Naive thymus-derived CD4-positive, alpha-beta T cell (primary cell): ENCODE data around the gene GRIPAP1. TPM values are rescaled to one million over a fixed set of nuclear protein-coding genes. Genes with fewer than 3 reads are reported as not detected.

Experiments
- ATAC-seq: fragments of 150-1000 bp; cut with Tn5 transposase; 2 replicates; pipeline ENCODE4 v1.10.0; 2021; ENCODE audit warnings: mild to moderate bottlenecking, moderate library complexity
- CTCF ChIA-PET: fragments of 350-600 bp; sonication (Branson Sonifier 250); formaldehyde crosslinking; loops from one replicate; lab custom pipeline; 2021; ENCODE audit warnings: antibody characterized with exemption; lab: Charles Lee
- POLR2A ChIA-PET: fragments of 350-600 bp; sonication (Branson Sonifier 250); formaldehyde crosslinking; loops from one replicate; lab custom pipeline; 2021; ENCODE audit warnings: antibody characterized with exemption, inconsistent platforms; lab: Charles Lee
- DNase-seq, 9 donors: peaks; one replicate each; pipeline versions ENCODE4 v3.0.0 to v3.0.0-alpha.2; 2020 to 2022; ENCODE audit warnings: mixed read lengths in 1 of 9
- H3K27ac ChIP-seq: one replicate; pipeline ENCODE4 v1.7.0; 2013; ENCODE audit warnings: mild to moderate bottlenecking, low read depth, low read length, moderate library complexity
- H3K27me3 ChIP-seq, 2 donors: one replicate each; pipeline ENCODE4 v1.7.0; 2013; ENCODE audit warnings: low read length in 2 of 2, mild to moderate bottlenecking in 2 of 2, moderate library complexity in 2 of 2; ENCODE audit not compliant: control insufficient read depth in 2 of 2, insufficient read depth in 2 of 2
- H3K36me3 ChIP-seq, 3 experiments: 1 replicate in 2 of 3; 2 replicates in 1 of 3; pipeline ENCODE4 v1.7.0; 2013; ENCODE audit warnings: low read length in 3 of 3, mild to moderate bottlenecking in 3 of 3, moderate library complexity in 1 of 3; ENCODE audit not compliant: insufficient read depth in 3 of 3, control insufficient read depth in 2 of 3
- H3K4me1 ChIP-seq, 2 donors: one replicate each; pipeline ENCODE4 v1.7.0; 2013; ENCODE audit warnings: low read length in 2 of 2, mild to moderate bottlenecking in 2 of 2, moderate library complexity in 1 of 2; ENCODE audit not compliant: control insufficient read depth in 2 of 2, insufficient read depth in 2 of 2
- H3K4me3 ChIP-seq: 2 replicates; pipeline ENCODE4 v1.7.0; 2013; ENCODE audit warnings: mild to moderate bottlenecking, low read length
- H3K9me3 ChIP-seq, 3 experiments: 1 replicate in 2 of 3; 2 replicates in 1 of 3; pipeline ENCODE4 v1.7.0; 2013; ENCODE audit warnings: low read length in 3 of 3; ENCODE audit not compliant: control insufficient read depth in 2 of 3
- H3K27ac Mint-ChIP-seq, 9 donors: one replicate each; pipeline ENCODE4 v1.8.0; 2020 to 2022; ENCODE audit warnings: mixed read lengths in 9 of 9, mild to moderate bottlenecking in 8 of 9, moderate library complexity in 5 of 9, inconsistent platforms in 2 of 9
- H3K27me3 Mint-ChIP-seq, 5 donors: one replicate each; pipeline ENCODE4 v1.8.0; 2021 to 2022; ENCODE audit warnings: mixed read lengths in 5 of 5, mild to moderate bottlenecking in 1 of 5
- H3K36me3 Mint-ChIP-seq, 5 donors: one replicate each; pipeline ENCODE4 v1.8.0; 2020 to 2022; ENCODE audit warnings: mixed read lengths in 5 of 5, mild to moderate bottlenecking in 3 of 5, inconsistent platforms in 1 of 5
- H3K4me1 Mint-ChIP-seq, 7 donors: one replicate each; pipeline ENCODE4 v1.8.0; 2020 to 2022; ENCODE audit warnings: mixed read lengths in 7 of 7, mild to moderate bottlenecking in 3 of 7, inconsistent platforms in 1 of 7
- H3K4me3 Mint-ChIP-seq, 10 donors: one replicate each; pipeline ENCODE4 v1.8.0; 2020 to 2022; ENCODE audit warnings: mild to moderate bottlenecking in 10 of 10, mixed read lengths in 10 of 10, moderate library complexity in 6 of 10, inconsistent platforms in 2 of 10
- H3K9me3 Mint-ChIP-seq, 11 donors: one replicate each; pipeline ENCODE4 v1.8.0; 2020 to 2022; ENCODE audit warnings: mixed read lengths in 11 of 11, mild to moderate bottlenecking in 4 of 11, inconsistent platforms in 1 of 11, moderate library complexity in 1 of 11
- intact Hi-C, 2 donors: fragments of 100-400 bp; cut with micrococcal nuclease; formaldehyde crosslinking; loops; one replicate each; pipeline ENCODE4 v1.15.1; 2023
- polyA plus RNA-seq, 2 donors: library from polyadenylated mRNA; unstranded; fragments of 300-500 nt; fragmentation: Illumina TruSeq; gene quantifications; one replicate each; pipeline ENCODE4 v1.2.3, GENCODE V29; 2021
- total RNA-seq, 6 experiments: library from RNA in 5 of 6; stranded (reverse) in 5 of 6; gene quantifications; 1 replicate in 5 of 6; 2 replicates in 1 of 6; pipeline ENCODE4 v1.2.3 and lab custom pipeline; 2021 to 2026

The GRIPAP1 gene
- total and polyA plus RNA-seq, 7 experiments from 2014 or later, result 13.6 to 108 (median 103) TPM

- H3K9me3 Mint-ChIP-seq, result peaks cover 0 to 4% (median 0%) of the 10 kb centered on the region in 11 donors
- H3K4me3 Mint-ChIP-seq, result peak overlapping the region; percentile 78 to 96 (median 88)
- H3K4me1 Mint-ChIP-seq, result peaks cover 42 to 98% (median 88%) of the 10 kb centered on the region in 7 donors
- H3K27ac Mint-ChIP-seq, result peak overlapping the region; percentile 96 to 99 (median 99)
- peaks cover 0 to 51% (median 16%) of the 10 kb centered on the region in 5 donors for H3K36me3 Mint-ChIP-seq
- peaks cover 0 to 7% (median 0%) of the 10 kb centered on the region in 3 experiments for H3K36me3 ChIP-seq
- DNase-seq, result peak in 8 of 9 donors; percentile 59 to 87 (median 76)
- intact Hi-C loops, result loop anchor here (5.0 kb wide), 3 partner anchors 137 to 342 kb away; partner anchors contain the start of genes HDAC6 (in 1 of the 2) and WDR13 (in 1 of the 2)
- no peaks in the 10 kb centered on the region for H3K9me3 ChIP-seq
- peak overlapping the region; percentile 55 for H3K4me3 ChIP-seq
- peak; percentile 67 for ATAC-seq
- CTCF ChIA-PET, result interaction anchor here (0.7 to 2.0 kb wide), 4 partner anchors 20 to 291 kb away, joined by 3 to 6 read pairs (median 4); partner anchors contain the start of gene PIM2
- H3K27me3 ChIP-seq, result no peaks in the 10 kb centered on the region
- POLR2A ChIA-PET, result interaction anchor here (0.6 to 12.3 kb wide), 11 partner anchors 11 to 1571 kb away, joined by 3 to 432 read pairs (median 11); partner anchors contain the start of genes HDAC6, OTUD5, PIM2 and PQBP1
- peaks cover 0 to 3% (median 0%) of the 10 kb centered on the region in 5 donors for H3K27me3 Mint-ChIP-seq
- H3K27ac ChIP-seq, result peak overlapping the region; percentile 97
- H3K4me1 ChIP-seq, result peaks cover 78% of the 10 kb centered on the region in 2 donors
Observed at GRCh38 chrX:48938721-48939425, 63.2 kb downstream of the GRIPAP1 start.

DNA sequence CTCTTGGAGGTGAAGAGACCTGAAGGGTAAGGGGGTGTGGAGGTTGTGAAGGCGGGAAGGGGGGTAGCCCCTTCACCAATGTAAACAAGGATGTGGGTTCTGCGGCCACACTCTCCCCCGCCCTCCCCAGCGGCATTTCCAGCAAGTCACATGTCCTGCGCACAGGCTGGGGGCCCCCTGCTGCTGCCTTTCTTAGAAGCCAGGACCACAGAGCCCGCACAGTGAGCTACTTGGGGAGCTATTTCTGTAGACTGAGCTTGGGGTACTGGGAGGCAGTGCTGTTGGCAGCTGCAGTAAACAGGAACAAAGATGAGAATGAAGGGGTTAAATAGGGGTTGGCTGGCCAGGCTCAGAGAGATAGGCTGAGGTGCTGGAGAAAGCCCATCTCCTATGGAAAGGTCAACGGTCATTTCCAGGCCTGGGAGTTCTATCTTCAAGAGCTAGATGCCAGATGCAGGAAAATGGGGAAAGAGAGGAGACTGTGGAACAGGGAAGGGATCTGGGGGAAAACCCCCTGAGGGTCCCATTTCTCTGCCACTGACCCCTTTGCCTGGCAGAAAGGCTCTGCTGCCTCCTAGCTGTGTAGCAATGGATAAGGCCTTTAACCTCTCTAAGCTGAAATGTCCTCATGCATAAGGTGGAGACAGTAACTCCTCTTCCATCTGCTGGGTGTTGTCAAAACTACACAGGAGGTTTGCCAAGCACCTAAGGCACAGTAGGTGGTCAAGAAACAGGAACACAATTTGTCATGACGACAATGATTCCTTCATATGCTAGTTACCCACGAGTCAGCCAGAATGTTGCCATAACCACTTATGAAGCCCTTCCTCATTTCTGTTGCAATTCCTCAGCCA is 64.8 kb downstream of the GRIPAP1 start:
- intact Hi-C loops, result loop anchor here (1.0 to 5.0 kb wide), 11 partner anchors 8 to 340 kb away; partner anchors contain the start of genes PIM2 (in 2 of the 2), PQBP1 (in 2 of the 2), TIMM17B (in 2 of the 2) and HDAC6 (in 1 of the 2)
- peak overlapping the region; percentile 96 to 99 (median 99) for H3K27ac Mint-ChIP-seq
- H3K27me3 Mint-ChIP-seq, result peaks cover 0 to 3% (median 0%) of the 10 kb centered on the region in 5 donors
- peak overlapping the region; percentile 78 to 96 (median 88) for H3K4me3 Mint-ChIP-seq
- H3K36me3 Mint-ChIP-seq, result peaks cover 0 to 52% (median 25%) of the 10 kb centered on the region in 5 donors
- Histone ChIP-seq H3K36me3 (peaks cover 0 to 8% (median 5%) of the 10 kb centered on the region in 3 experiments), H3K4me1 (peaks cover 69 to 80% of the 10 kb centered on the region in 2 donors), H3K9me3 (no peaks in the 10 kb centered on the region), H3K27ac (peak overlapping the region; percentile 97), H3K4me3 (peak overlapping the region; percentile 70), H3K27me3 (no peaks in the 10 kb centered on the region)
- H3K4me1 Mint-ChIP-seq, result peaks cover 36 to 91% (median 80%) of the 10 kb centered on the region in 7 donors
- CTCF ChIA-PET, result interaction anchor here (0.6 to 3.0 kb wide), 13 partner anchors 9 to 289 kb away, joined by 3 to 14 read pairs (median 7); partner anchors contain the start of genes PQBP1, SLC35A2 and TIMM17B
- ATAC-seq, result peak; percentile 75
- POLR2A ChIA-PET, result interaction anchor here (0.7 to 12.3 kb wide), 13 partner anchors 9 to 306 kb away, joined by 3 to 432 read pairs (median 8); partner anchors contain the start of genes HDAC6, OTUD5, PIM2 and PQBP1
- peaks cover 0 to 4% (median 0%) of the 10 kb centered on the region in 11 donors for H3K9me3 Mint-ChIP-seq
- DNase-seq, result peak; percentile 59 to 96 (median 92)

GRCh38 chrX:48936429-48937053 is 65.5 kb downstream of the GRIPAP1 start:
- no peaks in the 10 kb centered on the region for H3K9me3 ChIP-seq
- peaks cover 0 to 8% (median 5%) of the 10 kb centered on the region in 3 experiments for H3K36me3 ChIP-seq
- intact Hi-C loops, result loop anchor here (1.0 to 5.0 kb wide), 11 partner anchors 9 to 339 kb away; partner anchors contain the start of genes PIM2 (in 2 of the 2), PQBP1 (in 2 of the 2), TIMM17B (in 2 of the 2) and HDAC6 (in 1 of the 2)
- peak overlapping the region; percentile 97 for H3K27ac ChIP-seq
- peak overlapping the region; percentile 70 for H3K4me3 ChIP-seq
- Mint-ChIP-seq H3K4me3 (peak overlapping the region; percentile 78 to 96 (median 88)), H3K27ac (peak overlapping the region; percentile 96 to 99 (median 99)), H3K4me1 (peaks cover 30 to 84% (median 72%) of the 10 kb centered on the region in 7 donors), H3K36me3 (peaks cover 0 to 46% (median 25%) of the 10 kb centered on the region in 5 donors), H3K9me3 (peaks cover 0 to 4% (median 0%) of the 10 kb centered on the region in 11 donors), H3K27me3 (peaks cover 0 to 3% (median 0%) of the 10 kb centered on the region in 5 donors)
- ChIA-PET CTCF (interaction anchor here (0.6 to 3.0 kb wide), 11 partner anchors 9 to 288 kb away, joined by 3 to 14 read pairs (median 7); partner anchors contain the start of gene SLC35A2), POLR2A (interaction anchor here (1.0 to 12.3 kb wide), 11 partner anchors 8 to 218 kb away, joined by 4 to 432 read pairs (median 11); partner anchors contain the start of genes HDAC6, OTUD5, PIM2 and PQBP1)
- no peak for DNase-seq
- ATAC-seq, result no peak
- H3K4me1 ChIP-seq, result peaks cover 63 to 73% of the 10 kb centered on the region in 2 donors
- H3K27me3 ChIP-seq, result no peaks in the 10 kb centered on the region

DNA sequence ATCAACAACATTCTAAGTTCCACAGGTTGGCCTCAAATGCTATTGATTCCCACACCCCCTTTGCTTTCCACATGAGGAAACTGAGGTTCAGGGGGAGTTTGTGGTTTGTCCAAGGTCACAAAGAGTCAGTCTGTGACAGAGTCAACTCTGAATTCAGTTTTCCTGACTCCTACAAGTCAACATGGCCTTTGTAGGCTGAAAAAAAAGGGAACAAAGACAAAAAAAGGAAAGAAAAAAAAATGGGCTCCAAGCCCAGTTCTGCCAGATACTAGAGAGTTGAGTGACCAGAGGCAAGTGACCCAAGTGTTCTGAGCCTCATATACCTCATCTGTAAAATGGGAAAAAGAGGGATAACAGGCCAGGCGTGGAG is 66.8 kb downstream of the GRIPAP1 start:
- ATAC-seq, result no peak
- Mint-ChIP-seq H3K4me3 (peak overlapping the region in 9 of 10 donors; percentile 6 to 96 (median 59)), H3K36me3 (peaks cover 0 to 44% (median 28%) of the 10 kb centered on the region in 5 donors), H3K27me3 (peaks cover 0 to 3% (median 0%) of the 10 kb centered on the region in 5 donors), H3K27ac (peak overlapping the region; percentile 80 to 99 (median 98)), H3K4me1 (peaks cover 28 to 77% (median 65%) of the 10 kb centered on the region in 7 donors), H3K9me3 (peaks cover 0 to 4% (median 0%) of the 10 kb centered on the region in 11 donors)
- H3K27me3 ChIP-seq, result no peaks in the 10 kb centered on the region
- peaks cover 53 to 62% of the 10 kb centered on the region in 2 donors for H3K4me1 ChIP-seq
- CTCF ChIA-PET, result no interaction called here
- H3K4me3 ChIP-seq, result no peak overlapping the region
- H3K9me3 ChIP-seq, result no peaks in the 10 kb centered on the region
- H3K36me3 ChIP-seq, result peaks cover 0 to 12% (median 8%) of the 10 kb centered on the region in 3 experiments
- no peak for DNase-seq
- POLR2A ChIA-PET, result interaction anchor here (1.0 to 3.7 kb wide), 3 partner anchors 13 to 16 kb away, joined by 4 to 18 read pairs (median 11); no protein-coding TSS in a partner anchor
- intact Hi-C loops, result loop anchor here (5.0 kb wide), 3 partner anchors 133 to 338 kb away; partner anchors contain the start of genes HDAC6 (in 1 of the 2) and WDR13 (in 1 of the 2)
- peak overlapping the region; percentile 78 for H3K27ac ChIP-seq

DNA sequence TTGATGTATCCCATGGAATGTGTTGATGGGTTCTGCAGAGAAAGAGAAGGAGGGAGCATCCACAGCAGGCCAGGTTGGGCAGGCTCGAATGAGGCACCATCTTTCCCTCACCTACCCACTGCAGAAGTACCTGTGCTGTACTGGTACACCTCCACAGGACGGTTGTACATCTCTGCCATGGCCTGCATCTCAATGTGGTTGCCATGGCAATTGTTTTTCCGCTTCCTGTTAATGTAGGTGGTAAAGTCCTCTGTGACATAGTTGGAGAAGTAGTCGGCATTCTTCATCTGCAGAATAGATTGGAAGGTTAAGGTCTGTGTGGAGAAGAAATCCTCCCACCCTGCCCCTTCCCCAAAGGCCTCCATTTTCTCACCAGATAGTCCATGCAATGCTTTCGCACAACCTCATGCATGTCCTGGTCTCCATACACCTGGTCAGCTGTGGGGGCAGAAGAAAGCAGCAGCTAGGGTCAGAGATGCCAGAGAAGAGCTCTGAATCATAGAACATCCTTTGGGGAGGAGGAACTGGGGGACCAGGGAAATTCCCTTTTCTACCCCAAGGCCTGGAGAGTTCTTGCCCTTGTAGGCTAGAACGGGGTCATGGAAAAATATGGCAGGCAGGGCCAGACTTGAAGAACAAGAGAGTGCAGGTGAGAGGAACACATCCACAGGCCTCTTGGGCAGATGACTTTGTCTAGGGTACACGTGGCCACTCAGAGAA is 67.3 kb downstream of the GRIPAP1 start:
- peaks cover 0 to 3% (median 0%) of the 10 kb centered on the region in 5 donors for H3K27me3 Mint-ChIP-seq
- H3K9me3 ChIP-seq, result no peaks in the 10 kb centered on the region
- peaks cover 28 to 72% (median 62%) of the 10 kb centered on the region in 7 donors for H3K4me1 Mint-ChIP-seq
- peak overlapping the region; percentile 50 to 96 (median 64) for H3K4me3 Mint-ChIP-seq
- H3K36me3 ChIP-seq, result peaks cover 0 to 15% (median 8%) of the 10 kb centered on the region in 3 experiments
- H3K27ac Mint-ChIP-seq, result peak overlapping the region; percentile 80 to 99 (median 98)
- peak; percentile 20 for ATAC-seq
- ChIA-PET POLR2A (interaction anchor here (0.7 to 3.7 kb wide), 4 partner anchors 12 to 17 kb away, joined by 4 to 18 read pairs (median 8); no protein-coding TSS in a partner anchor), CTCF (no interaction called here)
- peak overlapping the region; percentile 78 for H3K27ac ChIP-seq
- H3K4me3 ChIP-seq, result no peak overlapping the region
- intact Hi-C loops, result loop anchor here (5.0 kb wide), 3 partner anchors 132 to 337 kb away; partner anchors contain the start of genes HDAC6 (in 1 of the 2) and WDR13 (in 1 of the 2)
- H3K4me1 ChIP-seq, result peaks cover 48 to 56% of the 10 kb centered on the region in 2 donors
- DNase-seq, result peak in 8 of 9 donors; percentile 29 to 79 (median 70)
- no peaks in the 10 kb centered on the region for H3K27me3 ChIP-seq
- peaks cover 0 to 45% (median 29%) of the 10 kb centered on the region in 5 donors for H3K36me3 Mint-ChIP-seq
- H3K9me3 Mint-ChIP-seq, result peaks cover 0 to 4% (median 0%) of the 10 kb centered on the region in 11 donors
